Body of pancreas (tissue), 4 donors: ENCODE data around the gene SHROOM1.
"Not testable (repeated sequence)": the region's sequence is repeated elsewhere in the genome, so short reads cannot be mapped to it uniquely, and the experiment has no call there.

Experiments used
- CTCF ChIP-seq, 7 experiments: fragments of 450-650 bp in 4 of 7; fragments of 200-600 bp in 3 of 7; sonication (generic) in 3 of 7; IDR thresholded peaks; one replicate each; pipeline ENCODE4 v1.5.1; 2016 to 2019; ENCODE audit warnings: antibody characterized with exemption in 7 of 7
- POLR2A ChIP-seq, 3 donors: fragments of 450-650 bp; IDR thresholded peaks; one replicate each; pipeline ENCODE4 v1.6.1; 2016; ENCODE audit warnings: antibody characterized with exemption in 3 of 3, mild to moderate bottlenecking in 2 of 3

GRCh38 chr5:132805872-132806271, 24.6 kb downstream of the SHROOM1 start:
- TF ChIP-seq CTCF, POLR2A (IDR thresholded peaks at IDR 0.05): not testable (repeated sequence)
